ENCODE results near the gene SYT5.

Gene SYT5

GRCh38 chr19:55196803-55197202, 16.7 kb upstream of the SYT5 start:
- TF ChIP-seq, protein P1, sequence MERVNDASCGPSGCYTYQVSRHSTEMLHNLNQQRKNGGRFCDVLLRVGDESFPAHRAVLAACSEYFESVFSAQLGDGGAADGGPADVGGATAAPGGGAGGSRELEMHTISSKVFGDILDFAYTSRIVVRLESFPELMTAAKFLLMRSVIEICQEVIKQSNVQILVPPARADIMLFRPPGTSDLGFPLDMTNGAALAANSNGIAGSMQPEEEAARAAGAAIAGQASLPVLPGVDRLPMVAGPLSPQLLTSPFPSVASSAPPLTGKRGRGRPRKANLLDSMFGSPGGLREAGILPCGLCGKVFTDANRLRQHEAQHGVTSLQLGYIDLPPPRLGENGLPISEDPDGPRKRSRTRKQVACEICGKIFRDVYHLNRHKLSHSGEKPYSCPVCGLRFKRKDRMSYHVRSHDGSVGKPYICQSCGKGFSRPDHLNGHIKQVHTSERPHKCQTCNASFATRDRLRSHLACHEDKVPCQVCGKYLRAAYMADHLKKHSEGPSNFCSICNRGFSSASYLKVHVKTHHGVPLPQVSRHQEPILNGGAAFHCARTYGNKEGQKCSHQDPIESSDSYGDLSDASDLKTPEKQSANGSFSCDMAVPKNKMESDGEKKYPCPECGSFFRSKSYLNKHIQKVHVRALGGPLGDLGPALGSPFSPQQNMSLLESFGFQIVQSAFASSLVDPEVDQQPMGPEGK (CRISPR knock-in tag; IDR thresholded peaks at IDR 0.05; ENCODE audit: borderline replicate concordance): no peak
- TF ChIP-seq ISL1 (CRISPR knock-in tag; IDR thresholded peaks at IDR 0.05) (no peak), OSR1 (CRISPR knock-in tag; IDR thresholded peaks at IDR 0.05) (no peak), CSDC2 (CRISPR knock-in tag; IDR thresholded peaks at IDR 0.05) (no peak), ZNF70 (CRISPR knock-in tag; IDR thresholded peaks at IDR 0.05) (no peak), ZFP30 (CRISPR knock-in tag; IDR thresholded peaks at IDR 0.05) (no peak), TSHZ2 (CRISPR knock-in tag; IDR thresholded peaks at IDR 0.05) (no peak), CSRNP3 (CRISPR knock-in tag; IDR thresholded peaks at IDR 0.05) (no peak), ZNF8 (CRISPR knock-in tag; IDR thresholded peaks at IDR 0.05) (no peak), ZFP3 (CRISPR knock-in tag; IDR thresholded peaks at IDR 0.05) (no peak), BACH2 (CRISPR knock-in tag; IDR thresholded peaks at IDR 0.05; ENCODE audit: borderline replicate concordance) (no peak), ZC3H10 (CRISPR knock-in tag; IDR thresholded peaks at IDR 0.05) (no peak), ESRRG (CRISPR knock-in tag; IDR thresholded peaks at IDR 0.05) (no peak), RARB (CRISPR knock-in tag; IDR thresholded peaks at IDR 0.05) (no peak), ARNTL (CRISPR knock-in tag; IDR thresholded peaks at IDR 0.05; ENCODE audit: borderline replicate concordance, low read depth) (no peak)
- TF ChIP-seq, protein P2, sequence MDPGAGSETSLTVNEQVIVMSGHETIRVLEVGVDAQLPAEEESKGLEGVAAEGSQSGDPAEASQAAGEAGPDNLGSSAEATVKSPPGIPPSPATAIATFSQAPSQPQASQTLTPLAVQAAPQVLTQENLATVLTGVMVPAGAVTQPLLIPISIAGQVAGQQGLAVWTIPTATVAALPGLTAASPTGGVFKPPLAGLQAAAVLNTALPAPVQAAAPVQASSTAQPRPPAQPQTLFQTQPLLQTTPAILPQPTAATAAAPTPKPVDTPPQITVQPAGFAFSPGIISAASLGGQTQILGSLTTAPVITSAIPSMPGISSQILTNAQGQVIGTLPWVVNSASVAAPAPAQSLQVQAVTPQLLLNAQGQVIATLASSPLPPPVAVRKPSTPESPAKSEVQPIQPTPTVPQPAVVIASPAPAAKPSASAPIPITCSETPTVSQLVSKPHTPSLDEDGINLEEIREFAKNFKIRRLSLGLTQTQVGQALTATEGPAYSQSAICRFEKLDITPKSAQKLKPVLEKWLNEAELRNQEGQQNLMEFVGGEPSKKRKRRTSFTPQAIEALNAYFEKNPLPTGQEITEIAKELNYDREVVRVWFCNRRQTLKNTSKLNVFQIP (CRISPR knock-in tag; IDR thresholded peaks at IDR 0.05; ENCODE audit: borderline replicate concordance, low read depth): no peak
- ATAC-seq: peak; percentile 64; the same call in 2 of the 3 replicates

GRCh38 chr19:55193481-55193880, 13.4 kb upstream of the SYT5 start:
- no peak for ATAC-seq
- no peak for TF ChIP-seq ZFP30 (CRISPR knock-in tag; IDR thresholded peaks at IDR 0.05)
- TF ChIP-seq ZNF70 (CRISPR knock-in tag; IDR thresholded peaks at IDR 0.05): no peak
- no peak for TF ChIP-seq TCF4 (CRISPR knock-in tag; IDR thresholded peaks at IDR 0.05; ENCODE audit: borderline replicate concordance)
- TF ChIP-seq TSHZ2 (CRISPR knock-in tag; IDR thresholded peaks at IDR 0.05): no peak
- no peak for TF ChIP-seq CREB5 (CRISPR knock-in tag; IDR thresholded peaks at IDR 0.05; ENCODE audit: low read depth)
- TF ChIP-seq ZNF8 (CRISPR knock-in tag; IDR thresholded peaks at IDR 0.05): no peak
- TF ChIP-seq, protein P1 (CRISPR knock-in tag; IDR thresholded peaks at IDR 0.05; ENCODE audit: borderline replicate concordance): no peak
- TF ChIP-seq OSR1 (CRISPR knock-in tag; IDR thresholded peaks at IDR 0.05): no peak
- no peak for TF ChIP-seq CSRNP3 (CRISPR knock-in tag; IDR thresholded peaks at IDR 0.05)
- TF ChIP-seq CSDC2 (CRISPR knock-in tag; IDR thresholded peaks at IDR 0.05): no peak
- TF ChIP-seq GLIS3 (CRISPR knock-in tag; IDR thresholded peaks at IDR 0.05): no peak
